ENCODE measurements around the gene SHCBP1. TPM values are rescaled to one million over a fixed set of nuclear protein-coding genes. Genes with fewer than 3 reads are reported as not detected.

Gene SHCBP1
- total RNA-seq, 2 experiments from 2014 or later: 0.69 to 1.1 TPM

GRCh38 chr16:46569231-46569735 is 51.9 kb downstream of the SHCBP1 start:
- H3K27ac Mint-ChIP-seq: no peak overlapping the region
- Histone ChIP-seq H3K9me3 (ENCODE audit: control insufficient read depth in 1 of 2, insufficient read depth in 1 of 2, low read length in 2 of 2) (peaks cover 0 to 11% of the 10 kb centered on the region in 2 experiments), H3K27me3 (ENCODE audit: control insufficient read depth in 1 of 2, insufficient read depth in 2 of 2, low read length in 2 of 2) (no peaks in the 10 kb centered on the region), H3K4me3 (ENCODE audit: low read length) (no peak overlapping the region), H3K36me3 (ENCODE audit: insufficient read depth, low read length) (no peaks in the 10 kb centered on the region), H3K4me1 (ENCODE audit: insufficient read depth, low read length) (peaks cover 6% of the 10 kb centered on the region), H3K27ac (ENCODE audit: low read depth in 1 of 2, low read length in 2 of 2) (no peak overlapping the region)
- CTCF ChIA-PET: no interaction called here
- no peaks in the 10 kb centered on the region for H3K36me3 Mint-ChIP-seq (ENCODE audit: low read depth)
- intact Hi-C loops (cut with DNase I, micrococcal nuclease): no loop called here
- no peaks in the 10 kb centered on the region for H3K4me1 Mint-ChIP-seq (ENCODE audit: low read depth)
- no peak for TF ChIP-seq CTCF (IDR thresholded peaks at IDR 0.05)
- ATAC-seq (ENCODE audit: poor library complexity) (no peak), DNase-seq (no peak)
- H3K27me3 Mint-ChIP-seq: no peaks in the 10 kb centered on the region
- no peaks in the 10 kb centered on the region for H3K9me3 Mint-ChIP-seq
- H3K4me3 Mint-ChIP-seq: no peak overlapping the region
- POLR2A ChIA-PET: no interaction called here

- DNase-seq (no peak), ATAC-seq (ENCODE audit: poor library complexity) (no peak)
- Mint-ChIP-seq H3K36me3 (ENCODE audit: low read depth) (no peaks in the 10 kb centered on the region), H3K9me3 (no peaks in the 10 kb centered on the region), H3K27me3 (no peaks in the 10 kb centered on the region), H3K4me1 (ENCODE audit: low read depth) (no peaks in the 10 kb centered on the region), H3K4me3 (no peak overlapping the region), H3K27ac (no peak overlapping the region)
- TF ChIP-seq CTCF (IDR thresholded peaks at IDR 0.05): no peak
- H3K4me3 ChIP-seq (ENCODE audit: low read length): no peak overlapping the region
- ChIA-PET POLR2A (no interaction called here), CTCF (no interaction called here)
- H3K27ac ChIP-seq (ENCODE audit: low read depth in 1 of 2, low read length in 2 of 2): no peak overlapping the region
- intact Hi-C loops (cut with DNase I, micrococcal nuclease): no loop called here
- H3K4me1 ChIP-seq (ENCODE audit: insufficient read depth, low read length): peaks cover 5% of the 10 kb centered on the region
- H3K27me3 ChIP-seq (ENCODE audit: control insufficient read depth in 1 of 2, insufficient read depth in 2 of 2, low read length in 2 of 2): no peaks in the 10 kb centered on the region
- H3K9me3 ChIP-seq (ENCODE audit: control insufficient read depth in 1 of 2, insufficient read depth in 1 of 2, low read length in 2 of 2): peaks cover 0 to 11% of the 10 kb centered on the region in 2 experiments
- no peaks in the 10 kb centered on the region for H3K36me3 ChIP-seq (ENCODE audit: insufficient read depth, low read length)
Observed at GRCh38 chr16:46568472-46569230, 52.5 kb downstream of the SHCBP1 start.

GRCh38 chr16:46562979-46563378 is 58.2 kb downstream of the SHCBP1 start:
- Mint-ChIP-seq H3K4me3 (no peak overlapping the region), H3K4me1 (ENCODE audit: low read depth) (no peaks in the 10 kb centered on the region), H3K27ac (no peak overlapping the region), H3K9me3 (no peaks in the 10 kb centered on the region), H3K27me3 (peaks cover 7% of the 10 kb centered on the region), H3K36me3 (ENCODE audit: low read depth) (no peaks in the 10 kb centered on the region)
- Histone ChIP-seq H3K36me3 (ENCODE audit: insufficient read depth, low read length) (no peaks in the 10 kb centered on the region), H3K4me1 (ENCODE audit: insufficient read depth, low read length) (no peaks in the 10 kb centered on the region), H3K9me3 (ENCODE audit: control insufficient read depth in 1 of 2, insufficient read depth in 1 of 2, low read length in 2 of 2) (no peaks in the 10 kb centered on the region), H3K4me3 (ENCODE audit: low read length) (no peak overlapping the region), H3K27me3 (ENCODE audit: control insufficient read depth in 1 of 2, insufficient read depth in 2 of 2, low read length in 2 of 2) (peaks cover 0 to 2% of the 10 kb centered on the region in 2 experiments), H3K27ac (ENCODE audit: low read depth in 1 of 2, low read length in 2 of 2) (no peak overlapping the region)
- intact Hi-C loops (cut with DNase I, micrococcal nuclease): no loop called here
- POLR2A ChIA-PET: no interaction called here
- CTCF ChIA-PET: interaction anchor here (2.0 kb wide), 1 partner anchor 10 kb away, joined by 6 read pairs; no protein-coding TSS in a partner anchor
- no peak for TF ChIP-seq CTCF (IDR thresholded peaks at IDR 0.05)
- ATAC-seq (ENCODE audit: poor library complexity) (no peak), DNase-seq (no peak)
